Transverse colon (tissue), 3 donors: ENCODE results near the gene TNFRSF1B.

Experiments
- EP300 ChIP-seq: sonication (generic); formaldehyde crosslinking; IDR thresholded peaks from one replicate; pipeline ENCODE4 v1.6.1; 2017; ENCODE audit warnings: antibody characterized with exemption, low read depth
- TF ChIP-seq, protein P1 (sequence below), 5 experiments: fragments of 200-600 bp in 3 of 5; fragments of 450-650 bp in 2 of 5; sonication (generic) in 3 of 5; IDR thresholded peaks; 1 replicate in 2 of 5; 2 replicates in 3 of 5; pipeline ENCODE4 v1.5.1; 2016 to 2017; ENCODE audit warnings: antibody characterized with exemption in 5 of 5, inconsistent platforms in 3 of 5, mild to moderate bottlenecking in 2 of 5, moderate library complexity in 1 of 5

DNA sequence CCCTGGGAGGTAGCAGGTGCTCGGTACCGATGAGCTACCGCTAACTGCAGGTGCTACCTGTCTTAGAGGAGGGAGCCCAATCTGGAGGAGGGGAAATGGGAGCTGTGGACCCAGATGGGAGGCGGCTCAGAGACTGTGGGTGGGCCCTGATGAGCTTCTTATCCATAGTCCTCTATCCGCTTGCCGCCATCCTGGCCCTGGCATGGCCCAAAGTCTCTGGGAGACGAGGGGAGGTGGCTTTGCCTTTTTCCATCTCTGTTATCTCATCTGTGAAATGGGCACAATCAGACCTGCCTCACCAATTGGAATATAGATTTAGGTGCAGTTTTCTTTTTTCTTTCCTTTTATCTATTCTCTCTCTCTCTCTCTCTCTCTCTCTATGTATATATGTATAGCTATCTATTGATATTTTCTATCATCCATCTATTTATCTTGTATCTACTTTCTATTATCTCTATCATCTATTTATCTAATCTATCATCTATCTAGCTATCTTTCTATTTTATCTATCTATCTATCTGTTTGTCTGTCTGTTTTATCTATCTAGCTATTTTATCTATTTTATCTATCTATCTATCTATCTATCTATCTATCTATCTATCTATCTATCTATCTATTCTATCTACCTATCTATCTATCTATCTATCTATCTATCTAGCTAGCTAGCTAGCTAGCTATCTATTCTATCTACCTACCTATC, 16.5 kb downstream of the TNFRSF1B start:
- TF ChIP-seq, protein P1, sequence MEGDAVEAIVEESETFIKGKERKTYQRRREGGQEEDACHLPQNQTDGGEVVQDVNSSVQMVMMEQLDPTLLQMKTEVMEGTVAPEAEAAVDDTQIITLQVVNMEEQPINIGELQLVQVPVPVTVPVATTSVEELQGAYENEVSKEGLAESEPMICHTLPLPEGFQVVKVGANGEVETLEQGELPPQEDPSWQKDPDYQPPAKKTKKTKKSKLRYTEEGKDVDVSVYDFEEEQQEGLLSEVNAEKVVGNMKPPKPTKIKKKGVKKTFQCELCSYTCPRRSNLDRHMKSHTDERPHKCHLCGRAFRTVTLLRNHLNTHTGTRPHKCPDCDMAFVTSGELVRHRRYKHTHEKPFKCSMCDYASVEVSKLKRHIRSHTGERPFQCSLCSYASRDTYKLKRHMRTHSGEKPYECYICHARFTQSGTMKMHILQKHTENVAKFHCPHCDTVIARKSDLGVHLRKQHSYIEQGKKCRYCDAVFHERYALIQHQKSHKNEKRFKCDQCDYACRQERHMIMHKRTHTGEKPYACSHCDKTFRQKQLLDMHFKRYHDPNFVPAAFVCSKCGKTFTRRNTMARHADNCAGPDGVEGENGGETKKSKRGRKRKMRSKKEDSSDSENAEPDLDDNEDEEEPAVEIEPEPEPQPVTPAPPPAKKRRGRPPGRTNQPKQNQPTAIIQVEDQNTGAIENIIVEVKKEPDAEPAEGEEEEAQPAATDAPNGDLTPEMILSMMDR (IDR thresholded peaks at IDR 0.05), result no peak
- TF ChIP-seq EP300, result no peak
